ENCODE results near the gene ODC1.
"Not testable (repeated sequence)": the region's sequence is repeated elsewhere in the genome, so short reads cannot be mapped to it uniquely, and the experiment has no call there.

The ODC1 gene

DNA sequence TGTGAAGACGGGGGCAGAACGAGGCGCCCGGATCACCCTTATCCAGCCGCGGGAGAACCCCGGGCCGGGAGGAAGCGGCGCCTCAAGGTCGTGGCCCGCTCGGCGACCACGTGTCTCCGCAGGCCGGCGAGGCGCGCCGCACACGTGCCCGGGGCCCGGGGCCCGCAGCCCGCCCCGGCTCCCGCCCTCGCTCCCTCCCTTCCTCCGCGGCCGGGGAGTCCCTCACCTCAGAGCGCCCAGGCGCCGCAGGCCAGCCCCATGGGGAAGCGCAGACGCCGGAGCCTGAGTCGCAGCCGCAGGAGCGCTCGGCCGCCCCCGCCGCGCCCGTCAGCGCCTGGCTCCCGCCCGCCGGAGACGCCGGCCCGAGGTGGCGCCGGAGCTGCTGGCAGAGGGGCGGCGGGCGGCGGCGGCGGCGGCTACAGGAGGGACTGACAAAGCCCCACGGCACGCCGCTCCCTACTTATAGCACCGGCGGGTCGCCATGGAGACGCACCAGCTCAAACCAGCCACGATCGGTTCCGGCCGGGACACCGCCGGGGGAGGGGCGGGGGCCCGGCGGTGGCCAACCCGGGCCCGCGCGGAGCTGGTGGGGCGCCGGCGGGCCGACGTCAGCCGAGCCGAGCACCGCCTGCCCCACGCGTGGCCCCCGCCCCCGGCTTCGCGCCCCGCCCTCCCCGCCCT, at the start of gene ODC1:
TSS of gene ODC1 (minus strand) at position 433 of the 681 bp plus-strand sequence. CDS start 3,295 bp downstream, outside the sequence.
- DNase-seq (ENCODE audit: low read depth, low spot score): peak; percentile 98

DNA sequence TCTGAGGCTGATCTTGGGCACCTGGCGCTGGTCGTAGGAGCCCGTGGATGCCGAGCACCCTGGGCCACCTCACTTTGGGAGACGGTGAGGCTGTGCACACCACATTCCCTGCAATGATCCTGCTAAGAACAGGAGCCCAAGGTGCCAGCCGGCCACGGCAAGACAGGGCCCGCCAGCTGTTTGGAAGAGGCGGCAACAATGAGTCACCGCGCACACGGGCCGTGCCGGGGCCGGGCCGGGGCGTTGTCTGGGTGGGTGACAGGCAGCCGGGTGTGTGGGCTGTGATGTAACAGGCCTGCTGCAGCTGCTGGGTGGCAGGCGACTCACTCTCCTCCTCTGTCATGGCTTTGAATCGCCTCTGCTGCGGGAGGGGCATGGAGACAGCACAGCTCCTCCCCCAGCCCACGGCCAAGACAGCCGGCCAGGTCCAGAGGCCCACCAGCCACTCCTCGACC, 49.7 kb upstream of the ODC1 start:
- no peak for DNase-seq (ENCODE audit: low read depth, low spot score)

DNA sequence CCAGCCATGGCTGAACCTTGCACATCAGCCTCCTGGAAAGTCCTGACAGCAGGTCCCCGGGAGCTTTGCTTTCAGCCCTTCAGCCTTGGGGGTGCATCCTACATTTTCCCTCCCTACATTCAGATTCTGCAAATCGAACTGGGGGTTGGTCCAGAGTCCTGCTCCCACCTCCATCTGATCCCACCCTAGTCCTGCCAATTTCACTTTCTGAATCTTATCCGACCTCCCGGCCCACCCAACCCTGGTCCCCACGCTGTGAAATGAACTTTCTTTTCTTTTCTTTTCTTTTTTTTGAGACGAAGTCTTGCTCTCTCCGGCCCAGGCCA, 47.8 kb upstream of the ODC1 start:
- DNase-seq (ENCODE audit: low read depth, low spot score): no peak

- no peak for DNase-seq (ENCODE audit: low read depth, low spot score)
These were observed 47.3 kb upstream of the ODC1 start for GRCh38 chr2:10495311-10495987.

DNA sequence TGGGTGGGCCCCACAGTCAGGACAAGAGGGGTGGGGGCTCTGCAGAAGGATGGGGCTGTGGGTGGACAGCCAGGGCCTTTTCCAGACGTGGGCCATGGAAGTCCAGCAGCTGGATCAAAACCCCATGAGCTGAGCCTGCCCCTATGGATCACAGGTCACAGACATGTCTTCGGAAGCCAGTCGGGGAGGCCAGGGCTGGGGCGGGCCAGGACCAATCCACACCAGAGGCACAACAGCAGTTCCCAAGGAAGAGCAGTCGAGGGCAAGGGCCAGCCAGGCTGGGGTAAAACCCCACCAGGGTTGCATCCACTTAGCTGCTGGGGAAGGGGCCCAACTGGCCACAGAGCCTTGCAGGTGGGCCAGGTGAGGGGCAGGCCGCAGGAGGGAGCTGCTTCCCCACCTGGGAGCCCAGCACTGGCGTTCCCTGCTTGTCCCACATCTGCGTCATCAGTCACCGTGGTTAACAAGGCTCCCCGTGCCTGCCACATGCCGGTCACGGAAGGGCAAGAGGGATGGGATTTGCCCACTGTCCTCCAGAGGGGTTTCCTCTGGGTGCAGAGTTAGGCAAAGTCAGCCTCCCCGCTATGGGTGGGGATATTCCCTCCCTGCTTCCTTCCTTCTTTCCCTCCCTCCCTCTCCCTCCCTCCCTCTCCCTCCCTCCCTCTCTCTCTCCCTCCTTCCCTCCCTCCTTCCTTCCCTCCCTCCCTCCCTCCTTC, 46.4 kb upstream of the ODC1 start:
- no peak for DNase-seq (ENCODE audit: low read depth, low spot score)

- DNase-seq (ENCODE audit: low read depth, low spot score): peak; percentile 40
These were observed 45.6 kb upstream of the ODC1 start for GRCh38 chr2:10493634-10494281.

DNA sequence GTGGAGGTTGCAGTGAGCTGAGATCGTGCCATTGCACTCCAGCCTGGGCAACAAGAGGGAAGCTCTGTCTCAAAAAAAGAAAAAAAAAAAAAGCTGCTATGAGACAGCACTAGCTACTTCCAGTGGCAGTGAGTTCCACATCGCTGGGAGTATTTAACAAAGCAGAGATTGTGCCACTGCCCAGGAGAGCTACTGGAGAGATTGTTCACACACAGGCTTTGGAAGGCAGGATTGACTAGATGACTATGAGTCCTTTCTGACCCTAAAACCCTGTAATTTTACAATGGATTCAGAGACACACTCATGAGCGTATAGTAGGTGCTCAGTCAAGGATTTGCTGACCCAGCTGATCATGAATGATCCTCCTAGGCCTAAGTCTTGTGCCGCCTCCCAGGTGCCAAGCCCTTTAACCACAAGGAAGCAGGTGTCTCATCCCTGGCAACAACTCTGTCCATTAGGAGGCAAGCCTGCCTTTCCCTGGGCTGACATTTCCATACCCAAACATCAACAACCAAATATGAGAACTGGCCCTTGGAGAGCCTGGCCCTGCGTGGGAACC, 45.0 kb upstream of the ODC1 start:
- no peak for DNase-seq (ENCODE audit: low read depth, low spot score)

DNA sequence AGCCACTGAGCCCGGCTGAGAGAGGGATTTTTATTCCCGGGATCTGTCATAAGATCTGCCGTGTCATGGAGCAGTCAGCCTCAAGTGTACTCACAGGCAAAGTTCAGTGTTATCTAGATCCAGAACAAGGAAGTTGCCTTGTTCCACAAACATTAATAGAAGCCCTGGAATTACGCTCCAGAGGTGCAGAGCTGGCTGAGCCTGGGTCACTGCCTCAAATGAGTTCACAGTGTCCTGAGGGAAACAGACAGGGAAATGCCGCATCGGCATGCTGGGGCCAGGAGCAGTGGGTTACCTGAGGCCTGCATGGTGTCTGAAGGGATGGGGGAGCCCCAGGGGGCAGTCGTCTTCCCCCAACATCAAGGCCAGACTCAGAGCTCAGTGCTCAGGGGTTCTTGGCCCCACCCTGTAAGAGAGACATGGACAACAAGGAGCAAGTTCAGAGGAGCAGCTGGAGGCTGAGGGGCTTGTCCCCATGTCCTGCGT, 42.7 kb upstream of the ODC1 start:
- DNase-seq (ENCODE audit: low read depth, low spot score): no peak

DNA sequence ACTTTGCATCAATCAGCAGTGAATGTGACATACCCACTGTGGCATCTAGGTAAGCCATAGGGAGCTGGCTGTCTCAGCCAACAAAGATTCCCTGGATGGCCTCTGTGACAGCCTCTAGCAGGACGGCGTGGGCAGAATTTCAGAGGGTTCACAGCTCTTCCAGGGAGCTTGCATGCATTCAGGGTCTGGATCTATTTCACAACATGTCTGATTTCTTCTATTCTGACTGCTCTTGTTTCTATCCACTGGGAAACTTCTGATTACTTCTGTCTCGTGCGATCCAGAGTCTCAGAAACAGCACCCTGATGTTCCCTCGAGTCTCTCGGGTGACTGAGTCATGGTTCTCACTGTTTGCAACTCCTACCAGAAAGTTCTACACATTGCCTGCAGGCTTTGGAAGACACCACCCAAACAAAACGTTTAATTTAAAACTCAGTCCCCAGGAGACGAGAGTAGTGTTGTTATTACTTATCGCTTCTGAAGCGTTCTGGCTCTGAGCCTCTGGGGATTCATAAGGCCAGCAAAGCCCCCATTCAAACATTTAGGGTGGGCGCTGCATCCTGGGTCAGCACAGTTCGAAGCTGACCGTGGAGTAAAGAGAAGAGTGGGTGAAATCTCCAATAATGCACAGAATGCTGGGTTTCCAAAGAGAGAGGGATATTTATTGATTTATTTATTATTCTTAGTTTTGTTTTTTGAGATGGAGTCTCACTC, 41.9 kb upstream of the ODC1 start:
- no peak for DNase-seq (ENCODE audit: low read depth, low spot score)

DNA sequence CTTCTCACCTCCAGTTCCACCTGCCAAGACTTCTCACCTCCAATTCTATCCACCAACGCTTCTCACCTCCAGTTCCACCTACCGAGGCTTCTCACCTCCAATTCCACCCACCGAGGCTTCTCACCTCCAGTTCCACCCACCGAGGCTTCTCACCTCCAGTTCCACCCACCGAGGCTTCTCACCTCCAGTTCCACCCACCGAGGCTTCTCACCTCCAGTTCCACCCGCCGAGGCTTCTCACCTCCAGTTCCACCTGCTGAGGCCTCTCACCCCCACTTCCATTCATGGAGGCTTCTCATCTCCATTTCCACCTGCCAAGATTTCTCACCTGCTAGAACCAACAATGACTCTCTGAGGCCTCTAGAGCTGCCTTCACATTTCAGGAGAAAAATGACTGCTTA, 40.0 kb upstream of the ODC1 start:
- not testable (repeated sequence) for DNase-seq (ENCODE audit: low read depth, low spot score)

GRCh38 chr2:10487741-10488104, 39.6 kb upstream of the ODC1 start:
- DNase-seq (ENCODE audit: low read depth, low spot score): not testable (repeated sequence)

DNA sequence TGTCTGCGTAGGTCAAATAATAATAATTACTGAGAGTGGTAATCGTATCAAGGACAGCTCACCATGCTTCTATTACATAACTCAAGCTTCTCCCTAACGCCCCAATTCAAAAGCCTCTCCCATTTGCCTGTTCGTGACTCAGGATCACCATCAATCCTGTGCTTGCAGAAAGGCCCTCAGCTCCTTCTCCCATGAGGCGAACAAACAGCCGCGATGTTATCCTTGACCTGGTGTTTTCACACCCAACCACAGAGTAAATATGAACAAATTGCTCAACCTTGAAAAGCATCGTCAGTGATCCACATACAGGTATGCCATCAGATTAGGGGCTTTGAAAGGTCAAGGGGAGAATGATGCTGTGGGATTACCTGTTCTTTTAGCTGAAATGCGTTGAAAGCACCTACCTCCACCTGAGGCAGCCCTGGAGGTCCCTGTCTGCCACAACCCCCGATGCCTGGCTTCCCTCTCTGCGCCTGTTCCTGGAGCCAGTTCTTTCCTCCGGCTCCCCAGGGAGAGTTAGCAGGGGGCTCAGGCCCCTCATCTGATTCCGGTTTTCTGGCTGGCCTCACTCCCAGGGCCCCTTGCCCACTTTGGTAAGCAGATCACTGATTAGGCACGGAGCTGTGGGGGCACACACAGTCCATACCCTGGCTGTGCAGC, 39.1 kb upstream of the ODC1 start:
- DNase-seq (ENCODE audit: low read depth, low spot score): no peak

- DNase-seq (ENCODE audit: low read depth, low spot score): no peak
These were observed 38.5 kb upstream of the ODC1 start for GRCh38 chr2:10486601-10487079.

DNA sequence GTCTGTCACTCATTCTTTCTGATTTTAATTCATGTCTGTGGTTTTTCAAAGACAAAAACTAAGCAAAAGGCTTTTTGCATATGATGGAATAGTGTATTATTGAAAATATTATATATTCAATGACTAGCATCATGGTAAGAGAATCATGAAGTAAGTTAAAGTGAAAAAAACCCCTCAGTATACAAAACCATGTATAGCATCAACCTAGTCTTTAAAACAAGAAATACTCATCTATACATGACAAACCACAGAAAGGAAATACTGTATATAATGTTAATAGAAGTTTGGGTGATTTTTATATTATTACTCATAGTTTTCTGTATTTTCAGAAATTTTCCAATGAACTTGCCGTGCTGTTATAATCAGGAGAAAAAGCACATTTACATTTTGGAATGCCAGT, 38.0 kb upstream of the ODC1 start:
- no peak for DNase-seq (ENCODE audit: low read depth, low spot score)

DNA sequence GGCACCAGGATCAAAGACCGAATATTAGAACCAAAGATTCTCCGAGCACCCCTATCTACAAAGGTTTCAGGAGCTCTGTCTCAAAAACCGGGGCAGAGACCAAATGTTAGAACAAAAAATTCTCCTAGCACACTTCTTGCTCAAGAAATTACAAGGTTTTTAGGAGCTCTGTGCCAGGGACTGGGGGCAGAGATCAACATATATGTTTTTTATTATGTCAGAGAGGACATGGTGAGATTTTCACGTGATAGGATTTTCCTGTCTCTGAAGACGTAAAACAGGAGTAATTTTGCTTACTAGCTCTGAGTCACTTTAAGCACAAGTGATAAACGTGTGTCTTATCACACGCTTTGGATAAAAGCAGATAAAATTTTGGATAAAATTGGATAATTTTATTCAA, 34.8 kb upstream of the ODC1 start:
- DNase-seq (ENCODE audit: low read depth, low spot score): no peak

DNA sequence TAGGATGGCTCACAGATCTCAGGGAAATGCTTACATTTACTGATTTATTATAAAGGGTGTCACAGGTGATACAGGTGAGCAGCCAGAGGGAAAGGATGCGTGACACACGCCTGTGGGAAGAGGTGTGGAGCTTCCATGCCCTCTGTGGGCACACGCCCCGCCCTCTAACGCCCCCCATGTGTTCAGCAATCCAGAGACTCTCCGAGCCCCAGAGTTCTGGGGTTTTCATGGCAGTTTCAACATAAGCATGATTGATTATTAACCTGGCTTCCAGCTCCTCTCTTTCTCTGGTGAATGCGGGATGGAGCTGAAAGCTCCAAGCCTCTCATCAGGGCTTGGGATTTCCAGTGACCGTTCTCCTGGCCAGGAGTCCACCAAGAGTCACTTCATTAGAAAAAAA, 34.3 kb upstream of the ODC1 start:
- DNase-seq (ENCODE audit: low read depth, low spot score): no peak

DNA sequence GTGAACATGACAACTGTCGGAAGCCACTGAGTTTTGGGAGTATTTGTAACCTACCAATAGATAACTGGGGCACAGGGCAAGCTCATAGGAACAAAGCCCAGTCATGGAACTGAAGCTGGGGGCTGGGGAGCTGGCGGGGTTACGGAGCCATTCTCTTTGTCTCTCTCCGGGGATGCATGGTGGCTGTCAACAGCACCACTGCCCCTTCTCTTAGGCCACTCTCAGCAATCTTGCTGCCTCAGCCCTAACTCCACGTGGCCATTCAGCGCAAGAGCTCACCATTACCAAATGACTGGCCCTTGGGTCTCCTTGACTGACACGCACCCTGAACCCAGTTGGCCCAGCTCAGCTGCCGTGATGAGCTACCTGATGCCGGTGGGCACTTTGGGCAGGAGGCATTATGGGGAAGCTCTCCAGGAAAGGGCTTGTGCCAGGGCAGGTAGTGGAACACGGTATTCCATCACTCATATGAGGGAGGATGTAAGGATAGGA, 33.6 kb upstream of the ODC1 start:
- no peak for DNase-seq (ENCODE audit: low read depth, low spot score)

DNA sequence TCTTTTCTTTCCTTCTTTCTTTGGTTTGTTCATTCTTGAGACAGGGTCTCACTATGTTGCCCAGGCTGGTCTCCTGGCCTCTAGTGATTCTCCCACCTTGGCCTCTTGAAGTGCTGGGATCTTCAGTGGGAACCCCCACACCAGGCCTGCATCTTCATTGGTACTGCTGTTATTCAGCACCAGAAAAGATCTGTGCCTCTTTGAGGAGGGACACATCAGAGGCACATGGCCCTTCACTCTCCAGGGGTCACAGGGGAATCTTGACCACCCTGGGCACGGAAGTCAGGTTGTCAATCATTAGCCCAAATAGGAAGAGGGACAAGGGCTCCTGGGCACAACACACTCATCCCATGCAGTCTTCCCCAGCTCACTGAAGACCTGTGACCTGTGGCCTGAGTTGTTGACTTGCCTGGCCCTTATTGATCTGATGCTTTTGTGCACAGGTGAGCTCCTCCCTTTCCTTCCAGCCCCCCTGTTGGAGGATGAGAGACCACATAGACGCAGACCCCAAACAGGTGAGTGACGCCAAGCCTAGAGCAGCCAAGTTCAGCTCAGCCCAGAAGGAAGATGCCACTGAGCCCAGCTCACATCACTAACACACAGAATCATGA, 33.0 kb upstream of the ODC1 start:
- DNase-seq (ENCODE audit: low read depth, low spot score): no peak

GRCh38 chr2:10480359-10480949, 32.3 kb upstream of the ODC1 start:
- no peak for DNase-seq (ENCODE audit: low read depth, low spot score)

- no peak for DNase-seq (ENCODE audit: low read depth, low spot score)
These were observed 30.8 kb upstream of the ODC1 start for GRCh38 chr2:10478916-10479315.

All from activated naive CD8-positive, alpha-beta T cell treated with anti-CD3 and anti-CD28 coated beads, Interleukin-2, amount 50 U/mL, for 16 hours (primary cell).